ENCODE data around the gene SLC38A1.
"Not testable (repeated sequence)": the region's sequence is repeated elsewhere in the genome, so short reads cannot be mapped to it uniquely, and the experiment has no call there.

Gene SLC38A1

DNA sequence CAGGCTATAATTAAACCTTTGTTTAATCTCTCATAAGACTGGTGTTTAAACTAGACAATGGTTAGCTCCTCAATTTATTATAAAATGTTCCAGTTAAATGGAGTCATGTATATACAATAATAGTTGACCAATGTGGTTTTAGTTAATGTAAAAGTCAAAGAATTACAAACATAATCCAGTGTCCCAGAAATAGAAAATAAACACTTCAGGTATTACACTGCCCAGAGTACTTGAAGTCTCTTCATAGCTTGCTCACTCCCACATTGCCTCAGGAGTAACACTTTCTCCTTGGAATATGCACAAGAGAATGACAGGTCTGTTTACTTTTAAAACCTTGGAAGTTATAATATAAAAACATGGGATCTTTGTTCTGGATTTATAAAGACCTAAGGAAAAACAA, 60.5 kb downstream of the SLC38A1 start:
- no peak for DNase-seq (ENCODE audit: low read depth in 2 of 2)

GRCh38 chr12:46207644-46208043, 61.2 kb downstream of the SLC38A1 start:
- no peak for DNase-seq (ENCODE audit: low read depth in 2 of 2)

- no peak for DNase-seq (ENCODE audit: low read depth in 2 of 2)
Observed at GRCh38 chr12:46206471-46206870, 62.4 kb downstream of the SLC38A1 start.

DNA sequence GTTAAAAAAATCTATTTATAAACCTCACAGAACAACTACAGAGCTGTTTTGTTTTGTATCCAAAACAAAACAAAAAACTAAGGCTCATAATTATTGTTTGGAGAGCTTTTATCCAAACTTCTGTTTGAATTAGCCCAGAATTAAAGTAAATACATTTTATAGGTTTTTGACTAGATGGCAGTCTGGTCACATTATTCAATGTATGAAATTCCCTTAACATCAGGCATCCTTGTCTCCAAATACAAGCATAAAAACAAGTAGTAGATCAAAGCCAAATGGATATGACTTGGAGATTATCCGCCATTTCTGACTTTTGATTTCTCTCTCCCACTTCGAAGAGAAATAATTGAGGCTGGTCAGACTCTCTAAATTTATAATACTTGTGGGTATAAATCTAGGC, 63.5 kb downstream of the SLC38A1 start:
- DNase-seq (ENCODE audit: low read depth in 2 of 2), result no peak

GRCh38 chr12:46201284-46201789, 67.5 kb downstream of the SLC38A1 start:
- DNase-seq (ENCODE audit: low read depth in 2 of 2), result no peak

- no peak for DNase-seq (ENCODE audit: low read depth in 2 of 2)
Observed at GRCh38 chr12:46200551-46200950, 68.3 kb downstream of the SLC38A1 start.

DNA sequence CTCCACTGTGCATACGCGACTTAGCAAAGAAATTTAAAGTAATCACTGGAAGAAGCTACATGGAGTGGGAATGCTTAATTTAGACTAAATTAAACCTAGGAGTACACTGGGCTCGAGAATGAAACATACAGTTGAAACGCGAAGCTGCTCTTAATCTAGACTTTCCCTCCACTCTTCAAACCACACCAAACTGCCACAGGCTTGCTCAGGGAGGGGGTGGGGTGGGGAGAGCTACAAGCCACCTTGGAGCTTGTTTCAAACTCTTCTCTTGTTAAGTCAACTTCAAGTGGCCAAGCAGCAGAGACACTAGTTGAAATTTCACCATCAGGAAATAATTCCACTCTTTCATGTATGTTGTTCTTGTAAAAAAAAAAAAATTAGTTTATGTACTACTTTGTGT, 69.9 kb downstream of the SLC38A1 start:
- DNase-seq (ENCODE audit: low read depth in 2 of 2), result no peak

DNA sequence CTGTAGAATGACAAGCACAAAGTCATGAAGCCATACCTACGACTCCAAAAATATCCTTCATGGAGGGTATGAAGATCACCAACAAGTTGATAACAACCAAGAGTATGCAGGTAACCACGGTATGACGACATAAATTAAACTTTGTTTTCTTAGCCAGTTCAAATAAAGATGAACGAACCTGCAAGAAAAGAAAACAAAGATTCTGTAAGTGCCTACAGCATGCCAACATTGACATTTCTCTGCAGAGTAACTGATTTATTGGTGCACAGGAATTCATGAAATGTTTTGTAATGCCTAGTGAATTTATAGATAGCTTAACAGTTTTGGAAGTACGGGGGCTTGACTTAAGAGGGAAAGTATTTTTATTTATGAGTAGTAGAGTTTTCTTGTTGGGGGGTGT, 71.0 kb downstream of the SLC38A1 start:
- no peak for DNase-seq (ENCODE audit: low read depth in 2 of 2)

DNA sequence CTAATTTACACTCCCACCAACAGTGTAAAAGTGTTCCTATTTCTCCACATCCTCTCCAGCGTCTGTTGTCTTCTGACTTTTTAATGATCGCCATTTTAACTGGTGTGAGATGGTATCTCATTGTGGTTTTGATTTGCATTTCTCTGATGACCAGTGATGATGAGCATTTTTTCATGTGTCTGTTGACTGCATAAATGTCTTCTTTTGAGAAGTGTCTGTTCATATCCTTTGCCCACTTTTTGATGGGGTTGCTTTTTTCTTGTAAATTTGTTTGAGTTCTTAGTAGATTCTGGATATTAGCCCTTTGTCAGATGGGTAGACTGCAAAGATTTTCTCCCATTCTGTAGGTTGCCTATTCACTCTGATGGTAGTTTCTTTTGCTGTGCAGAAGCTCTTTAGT, 78.3 kb downstream of the SLC38A1 start:
- DNase-seq (ENCODE audit: low read depth in 2 of 2), result not testable (repeated sequence)

- no peak for DNase-seq (ENCODE audit: low read depth in 2 of 2)
Observed at GRCh38 chr12:46188170-46188569, 80.7 kb downstream of the SLC38A1 start.

- DNase-seq (ENCODE audit: low read depth in 2 of 2), result no peak
Observed at GRCh38 chr12:46187023-46187422, 81.8 kb downstream of the SLC38A1 start.

DNA sequence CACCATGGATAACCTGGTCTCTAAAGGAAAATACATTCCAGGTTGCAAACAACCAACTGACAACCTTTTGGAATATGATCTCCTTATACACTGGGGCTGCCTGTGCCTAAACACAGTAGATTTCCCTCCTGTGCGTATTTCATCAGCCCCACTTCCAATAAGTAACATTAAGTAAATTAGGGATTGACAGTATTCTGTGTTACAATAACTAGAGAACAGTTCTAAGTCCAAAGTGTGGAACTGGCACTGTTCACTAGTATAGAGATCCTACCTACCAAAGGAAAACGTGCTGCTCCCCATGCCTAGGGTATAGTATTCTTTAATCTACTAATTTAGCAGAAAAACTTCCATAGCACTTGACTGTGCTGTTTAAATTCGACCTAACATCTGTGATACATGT, 82.8 kb downstream of the SLC38A1 start:
- no peak for DNase-seq (ENCODE audit: low read depth in 2 of 2)

- no peak for DNase-seq (ENCODE audit: low read depth in 2 of 2)
Observed at GRCh38 chr12:46185686-46186085, 83.2 kb downstream of the SLC38A1 start.

DNA sequence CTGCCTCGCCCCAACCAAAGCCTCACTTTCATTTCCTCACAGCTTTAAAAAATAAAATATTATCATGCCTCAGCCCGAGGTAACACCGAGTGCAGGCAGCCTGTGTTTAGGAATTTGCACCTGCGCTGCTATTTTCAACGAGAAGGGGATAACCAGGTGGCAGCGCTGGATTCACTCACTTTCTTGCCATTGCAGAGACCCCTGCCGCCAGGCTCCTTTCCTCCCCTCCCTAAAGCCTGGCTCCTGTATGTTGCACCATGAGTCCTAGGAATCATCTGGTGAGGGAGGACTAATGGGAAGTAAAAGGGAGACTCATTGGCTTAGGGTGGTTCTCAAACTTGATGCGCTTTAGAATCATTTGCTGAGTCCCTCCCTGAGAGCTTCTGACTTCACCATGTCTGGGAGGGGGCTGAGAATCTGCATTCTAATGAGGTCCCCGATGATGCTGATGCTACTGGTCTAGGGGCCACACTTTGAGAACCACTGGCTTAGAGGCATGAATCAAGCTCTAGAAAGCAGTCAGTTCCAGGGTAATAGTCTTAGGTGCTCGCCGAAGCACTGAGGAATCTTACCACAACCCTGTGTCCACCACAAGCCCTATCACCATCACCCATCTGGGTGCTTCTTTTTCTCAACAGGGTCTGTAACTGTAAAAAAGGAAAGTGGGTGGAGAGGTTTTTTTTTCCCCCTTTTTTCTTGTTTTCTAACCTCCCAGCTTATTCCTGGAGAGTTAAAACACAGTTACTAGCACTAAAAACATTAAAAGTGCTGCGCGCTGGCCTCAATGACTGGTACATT, 83.8 kb downstream of the SLC38A1 start:
- no peak for DNase-seq (ENCODE audit: low read depth in 2 of 2)

DNA sequence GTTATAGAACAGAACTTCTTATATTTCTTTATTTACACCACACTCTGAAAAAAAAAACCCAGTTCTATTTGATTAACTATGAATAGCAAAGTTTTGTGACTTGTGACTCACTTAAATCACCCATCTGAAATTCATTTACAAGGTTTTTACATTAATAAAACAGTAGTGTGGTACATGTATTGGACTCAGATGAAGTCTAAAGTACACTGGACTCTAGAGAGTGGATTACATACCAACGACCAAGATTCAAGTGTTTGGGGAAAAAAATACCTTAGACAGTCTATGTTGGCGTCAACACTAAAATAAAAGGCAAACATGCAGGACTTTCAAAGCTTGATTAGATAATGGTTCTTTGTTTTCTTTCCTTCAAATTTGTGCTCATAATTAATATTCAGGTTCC, 85.7 kb downstream of the SLC38A1 start:
- no peak for DNase-seq (ENCODE audit: low read depth in 2 of 2)

GRCh38 chr12:46181465-46181864, 87.4 kb downstream of the SLC38A1 start:
- no peak for DNase-seq (ENCODE audit: low read depth in 2 of 2)

DNA sequence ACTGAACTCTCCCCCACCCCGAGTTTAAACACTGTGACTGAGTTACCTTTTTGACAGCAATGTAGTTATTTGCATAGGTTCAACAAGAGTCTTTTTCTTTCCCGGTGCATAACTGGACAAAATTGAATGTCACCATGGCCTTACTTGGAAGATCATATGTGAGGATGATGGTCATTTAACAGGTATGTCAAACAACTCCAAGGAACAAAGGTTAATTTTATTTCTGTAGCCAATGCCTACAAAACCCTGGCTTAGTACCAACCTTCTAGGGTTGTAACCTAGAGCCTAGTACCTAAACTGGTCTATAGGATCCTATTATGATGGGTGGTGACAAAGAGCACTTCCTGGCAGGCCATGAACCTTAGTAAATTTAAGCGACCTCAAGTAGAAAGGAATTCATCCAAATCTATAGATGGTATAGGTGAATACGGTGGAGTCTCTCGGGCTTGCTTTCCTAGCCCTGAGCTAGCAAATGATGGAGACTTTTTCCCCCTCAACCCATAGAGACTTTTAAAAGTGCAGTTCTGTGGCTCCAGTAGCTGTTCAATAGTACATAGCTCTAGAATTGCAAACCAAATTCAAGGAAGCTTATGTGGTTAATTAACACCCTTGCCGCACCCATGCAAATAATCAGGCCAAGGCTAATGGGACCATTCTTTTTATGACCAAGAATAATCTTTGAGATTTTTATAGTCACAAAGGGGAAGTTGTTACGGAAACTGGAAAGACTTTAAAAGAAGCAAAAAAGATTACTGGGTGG, 89.0 kb downstream of the SLC38A1 start:
- DNase-seq (ENCODE audit: low read depth in 2 of 2), result no peak

- no peak for DNase-seq (ENCODE audit: low read depth in 2 of 2)
Observed at GRCh38 chr12:46177837-46178608, 90.8 kb downstream of the SLC38A1 start.

- no peak for DNase-seq (ENCODE audit: low read depth in 2 of 2)
Observed at GRCh38 chr12:46177025-46177424, 91.8 kb downstream of the SLC38A1 start.

GRCh38 chr12:46174919-46175318, 93.9 kb downstream of the SLC38A1 start:
- no peak for DNase-seq (ENCODE audit: low read depth in 2 of 2)

GRCh38 chr12:46174061-46174662, 94.7 kb downstream of the SLC38A1 start:
- no peak for DNase-seq (ENCODE audit: low read depth in 2 of 2)

DNA sequence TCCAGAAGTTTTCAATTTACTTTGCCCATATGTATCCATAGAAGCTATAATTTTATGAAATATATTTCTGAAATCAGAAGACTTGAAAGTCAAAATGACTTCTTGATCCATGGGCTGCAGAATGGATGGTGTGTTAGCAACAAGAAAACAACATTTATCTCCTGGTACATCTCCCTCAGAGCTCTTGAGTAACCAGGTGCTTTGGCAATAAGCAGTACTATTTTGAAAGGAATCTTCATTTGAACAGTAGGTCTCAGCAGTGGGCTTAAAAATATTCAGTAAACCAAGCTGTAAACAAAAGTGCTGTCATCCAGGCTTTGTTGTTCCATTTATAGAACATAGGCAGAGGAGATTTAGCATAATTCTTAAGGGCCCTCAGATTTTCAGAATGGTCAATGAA, 100.4 kb downstream of the SLC38A1 start:
- DNase-seq (ENCODE audit: low read depth in 2 of 2), result no peak
